ENCODE data around the gene WDFY2.

WDFY2 gene

DNA sequence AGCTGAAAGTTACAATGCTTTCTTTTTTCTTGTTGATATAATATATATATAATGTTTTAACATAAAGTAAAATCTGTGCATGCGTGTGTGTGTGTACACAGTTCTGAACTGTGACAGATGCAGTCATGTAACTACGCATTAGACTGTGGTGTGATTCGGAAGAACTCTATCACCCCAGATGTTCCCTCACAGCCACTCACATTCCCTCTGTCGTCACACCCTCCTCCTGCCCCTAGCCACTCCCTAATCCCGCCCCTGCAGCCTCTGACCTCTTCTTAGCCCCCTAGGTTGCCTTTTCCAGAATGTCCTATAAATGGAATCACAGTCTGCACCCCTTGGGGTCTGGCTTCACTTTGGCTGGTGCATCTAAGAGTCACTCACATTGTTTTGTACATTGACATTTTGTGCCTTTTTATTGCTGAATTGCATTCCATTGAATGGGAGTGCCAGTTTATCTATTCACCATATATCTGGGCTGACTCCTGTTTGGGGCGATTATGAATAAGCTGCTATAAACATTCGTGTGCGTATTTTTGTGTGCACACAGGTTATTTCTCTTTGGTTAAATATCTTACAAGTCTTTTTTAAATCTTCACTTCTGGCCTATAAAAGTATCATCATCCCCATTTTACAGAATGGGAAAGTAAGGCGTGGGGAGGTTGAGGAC is 199.3 kb downstream of the WDFY2 start:
- DNase-seq (ENCODE audit: insufficient read length, low spot score), result no peak
- no peak for FAIRE-seq
- TF ChIP-seq, protein P1, sequence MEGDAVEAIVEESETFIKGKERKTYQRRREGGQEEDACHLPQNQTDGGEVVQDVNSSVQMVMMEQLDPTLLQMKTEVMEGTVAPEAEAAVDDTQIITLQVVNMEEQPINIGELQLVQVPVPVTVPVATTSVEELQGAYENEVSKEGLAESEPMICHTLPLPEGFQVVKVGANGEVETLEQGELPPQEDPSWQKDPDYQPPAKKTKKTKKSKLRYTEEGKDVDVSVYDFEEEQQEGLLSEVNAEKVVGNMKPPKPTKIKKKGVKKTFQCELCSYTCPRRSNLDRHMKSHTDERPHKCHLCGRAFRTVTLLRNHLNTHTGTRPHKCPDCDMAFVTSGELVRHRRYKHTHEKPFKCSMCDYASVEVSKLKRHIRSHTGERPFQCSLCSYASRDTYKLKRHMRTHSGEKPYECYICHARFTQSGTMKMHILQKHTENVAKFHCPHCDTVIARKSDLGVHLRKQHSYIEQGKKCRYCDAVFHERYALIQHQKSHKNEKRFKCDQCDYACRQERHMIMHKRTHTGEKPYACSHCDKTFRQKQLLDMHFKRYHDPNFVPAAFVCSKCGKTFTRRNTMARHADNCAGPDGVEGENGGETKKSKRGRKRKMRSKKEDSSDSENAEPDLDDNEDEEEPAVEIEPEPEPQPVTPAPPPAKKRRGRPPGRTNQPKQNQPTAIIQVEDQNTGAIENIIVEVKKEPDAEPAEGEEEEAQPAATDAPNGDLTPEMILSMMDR (IDR thresholded peaks at IDR 0.05; ENCODE audit: insufficient read depth, missing control alignments), result no peak

GRCh38 chr13:51784097-51784496 is 199.8 kb downstream of the WDFY2 start:
- no peak for DNase-seq (ENCODE audit: insufficient read length, low spot score)
- TF ChIP-seq, protein P1 (IDR thresholded peaks at IDR 0.05; ENCODE audit: insufficient read depth, missing control alignments), result no peak
- FAIRE-seq, result no peak

- peak; percentile 98 for FAIRE-seq
- TF ChIP-seq, protein P1 (IDR thresholded peaks at IDR 0.05; ENCODE audit: insufficient read depth, missing control alignments), result no peak
- DNase-seq (ENCODE audit: insufficient read length, low spot score), result peak; percentile 57
Observed at GRCh38 chr13:51785712-51786424, 201.6 kb downstream of the WDFY2 start.

DNA sequence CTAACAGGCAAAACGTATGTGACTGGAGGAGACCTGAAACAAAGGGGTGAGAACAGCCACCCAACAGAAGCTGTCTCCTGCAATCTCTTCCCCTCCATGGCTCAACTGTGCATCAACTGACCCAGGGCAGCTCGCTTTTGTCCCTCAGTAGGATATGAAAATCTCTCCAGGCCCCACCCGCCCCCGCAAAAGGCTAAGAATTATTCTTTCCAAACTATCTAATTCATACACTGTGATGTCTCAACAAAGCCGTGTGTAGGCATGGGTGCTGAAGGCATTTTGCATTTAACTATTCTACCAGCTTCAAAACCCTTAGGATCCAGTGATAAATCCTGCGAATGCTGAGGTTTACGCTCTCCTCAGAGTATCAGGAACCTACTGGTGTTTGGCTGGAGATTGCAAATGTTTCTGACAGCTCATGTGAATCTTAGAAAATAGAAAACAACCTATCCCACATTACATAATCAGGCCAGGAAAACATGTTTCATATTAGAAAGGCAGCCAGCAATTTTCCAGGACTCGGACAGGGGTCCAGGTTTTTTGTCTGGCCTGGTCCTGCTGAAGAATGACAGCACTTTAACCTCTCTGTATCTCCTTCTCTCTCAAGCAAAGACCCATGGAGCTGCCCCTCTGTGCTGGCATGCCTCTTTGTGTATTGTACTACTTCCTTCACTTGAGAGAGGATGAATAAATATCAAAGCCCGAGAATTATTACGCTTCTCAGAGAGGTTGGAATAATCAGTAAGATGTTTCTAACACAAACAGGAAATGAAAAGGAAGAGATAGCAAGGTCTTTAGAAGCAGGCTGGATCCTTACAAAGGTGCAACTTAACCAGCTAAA is 202.4 kb downstream of the WDFY2 start:
- FAIRE-seq, result peak; percentile 69
- TF ChIP-seq, protein P1 (IDR thresholded peaks at IDR 0.05; ENCODE audit: insufficient read depth, missing control alignments), result no peak
- DNase-seq (ENCODE audit: insufficient read length, low spot score), result no peak

GRCh38 chr13:51793570-51794271 is 209.5 kb downstream of the WDFY2 start:
- FAIRE-seq, result no peak
- TF ChIP-seq, protein P1 (IDR thresholded peaks at IDR 0.05; ENCODE audit: insufficient read depth, missing control alignments), result no peak
- DNase-seq (ENCODE audit: insufficient read length, low spot score), result no peak

- no peak for FAIRE-seq
Observed at GRCh38 chr13:51794964-51795363, 210.7 kb downstream of the WDFY2 start.

More at GRCh38 chr13:51794964-51795363, 210.7 kb downstream of the WDFY2 start:
- TF ChIP-seq, protein P1 (IDR thresholded peaks at IDR 0.05; ENCODE audit: insufficient read depth, missing control alignments), result no peak
- no peak for DNase-seq (ENCODE audit: insufficient read length, low spot score)
